Activated T-helper 1 cell treated with Interleukin-2 at 50 U/mL for 16 hours (primary cell): ENCODE measurements around the gene C1QTNF2.
A peak's percentile ranks its signal among the peaks of the same experiment; 100 is the strongest.

Experiments
- DNase-seq: peaks from one replicate; pipeline ENCODE4 v3.0.0-alpha.2; 2020; ENCODE audit warnings: low read depth

C1QTNF2 gene, protein sequence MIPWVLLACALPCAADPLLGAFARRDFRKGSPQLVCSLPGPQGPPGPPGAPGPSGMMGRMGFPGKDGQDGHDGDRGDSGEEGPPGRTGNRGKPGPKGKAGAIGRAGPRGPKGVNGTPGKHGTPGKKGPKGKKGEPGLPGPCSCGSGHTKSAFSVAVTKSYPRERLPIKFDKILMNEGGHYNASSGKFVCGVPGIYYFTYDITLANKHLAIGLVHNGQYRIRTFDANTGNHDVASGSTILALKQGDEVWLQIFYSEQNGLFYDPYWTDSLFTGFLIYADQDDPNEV

DNA sequence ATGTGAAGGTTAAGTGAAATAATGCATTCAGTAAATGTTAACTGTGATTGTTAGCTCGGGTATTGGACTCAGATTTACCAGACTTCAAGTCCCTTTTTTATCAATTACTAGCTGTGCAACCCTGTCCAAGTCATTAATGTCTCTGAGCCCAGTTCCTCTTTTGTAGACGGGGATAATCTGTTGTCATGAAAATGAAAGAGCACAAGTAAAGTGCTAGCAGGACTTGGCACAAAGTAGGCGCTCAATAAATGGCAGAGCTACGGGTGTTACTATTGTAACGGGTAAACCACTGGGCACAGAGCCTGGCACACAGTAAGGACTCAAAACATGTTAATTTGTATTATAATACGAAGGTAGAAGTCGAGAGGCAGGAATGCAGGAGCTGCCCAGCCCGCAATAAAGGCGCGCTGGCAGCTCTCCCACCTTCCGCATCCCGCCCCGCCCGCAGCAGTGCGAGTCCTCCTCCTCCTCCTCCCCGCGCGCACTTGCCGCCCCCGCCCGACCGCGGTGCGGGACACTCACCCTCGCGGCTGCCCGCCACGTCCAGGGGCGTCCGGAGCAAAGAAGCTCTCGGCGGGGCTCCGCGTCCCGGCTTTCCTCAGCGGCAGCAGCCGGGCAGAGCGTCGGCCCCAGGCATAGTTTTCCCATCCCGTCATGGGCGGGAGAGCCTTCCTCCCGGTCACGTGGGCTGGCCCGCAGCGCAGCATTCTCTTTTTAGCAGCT is at the start of gene C1QTNF2:
C1QTNF2 (minus strand) TSS at position 637 of the 723 bp plus-strand sequence. CDS start 15,615 bp downstream, outside the sequence.
- DNase-seq = no peak

DNA sequence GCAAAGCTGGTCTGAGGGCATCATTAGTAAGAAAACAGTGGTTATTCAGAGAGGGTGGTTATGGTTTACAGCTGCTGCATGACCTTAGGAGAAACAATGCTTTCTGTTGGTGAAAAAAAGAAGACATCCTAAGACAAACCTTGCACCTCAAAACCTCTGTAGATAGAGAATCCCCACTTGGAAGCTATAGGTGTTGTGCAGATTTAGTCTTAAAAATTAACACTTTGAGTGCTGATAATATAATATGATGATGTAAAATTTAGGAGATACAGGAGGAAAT is 49.8 kb upstream of the C1QTNF2 start:
- DNase-seq = no peak

DNA sequence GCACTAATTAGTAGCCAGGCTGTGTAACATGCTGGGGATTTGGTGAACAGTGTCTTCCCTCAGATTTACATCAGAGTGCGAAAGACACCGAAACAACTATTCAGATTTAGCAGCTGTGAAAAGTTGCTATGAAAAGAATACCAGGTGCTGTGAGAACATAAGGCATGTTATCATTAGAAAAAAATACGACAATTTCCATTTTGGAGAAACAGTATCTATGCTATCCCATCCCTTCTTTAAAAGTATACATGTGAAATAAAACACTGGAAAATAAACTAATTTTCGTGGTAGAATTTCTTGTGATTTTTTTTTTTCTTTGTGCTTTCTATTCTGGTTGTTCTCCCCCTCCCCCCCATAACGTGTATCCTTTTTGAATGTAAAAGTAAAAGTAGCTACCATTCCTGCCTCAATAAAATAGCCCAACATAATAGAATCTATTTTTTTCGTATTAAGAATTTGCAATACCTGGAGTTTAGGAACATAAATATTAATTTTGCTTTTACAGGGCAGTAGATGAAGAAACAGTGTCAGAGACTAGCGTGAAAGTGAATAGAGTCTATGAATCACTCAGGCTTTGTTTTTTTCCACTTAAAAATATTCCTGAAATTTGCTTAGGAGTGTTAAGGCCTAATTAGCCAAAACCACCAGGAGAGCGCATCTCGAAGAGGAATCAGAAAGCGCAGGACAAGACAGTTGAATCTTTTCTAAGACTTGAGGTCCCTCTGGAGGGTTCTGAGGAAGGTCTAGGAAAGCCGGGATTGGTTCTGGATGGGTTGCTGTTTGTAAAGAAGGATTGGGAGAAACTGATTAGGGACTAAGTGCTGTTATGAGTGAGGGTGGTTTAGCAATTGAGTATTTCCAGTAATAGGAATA is 49.3 kb upstream of the C1QTNF2 start:
- DNase-seq = no peak

DNA sequence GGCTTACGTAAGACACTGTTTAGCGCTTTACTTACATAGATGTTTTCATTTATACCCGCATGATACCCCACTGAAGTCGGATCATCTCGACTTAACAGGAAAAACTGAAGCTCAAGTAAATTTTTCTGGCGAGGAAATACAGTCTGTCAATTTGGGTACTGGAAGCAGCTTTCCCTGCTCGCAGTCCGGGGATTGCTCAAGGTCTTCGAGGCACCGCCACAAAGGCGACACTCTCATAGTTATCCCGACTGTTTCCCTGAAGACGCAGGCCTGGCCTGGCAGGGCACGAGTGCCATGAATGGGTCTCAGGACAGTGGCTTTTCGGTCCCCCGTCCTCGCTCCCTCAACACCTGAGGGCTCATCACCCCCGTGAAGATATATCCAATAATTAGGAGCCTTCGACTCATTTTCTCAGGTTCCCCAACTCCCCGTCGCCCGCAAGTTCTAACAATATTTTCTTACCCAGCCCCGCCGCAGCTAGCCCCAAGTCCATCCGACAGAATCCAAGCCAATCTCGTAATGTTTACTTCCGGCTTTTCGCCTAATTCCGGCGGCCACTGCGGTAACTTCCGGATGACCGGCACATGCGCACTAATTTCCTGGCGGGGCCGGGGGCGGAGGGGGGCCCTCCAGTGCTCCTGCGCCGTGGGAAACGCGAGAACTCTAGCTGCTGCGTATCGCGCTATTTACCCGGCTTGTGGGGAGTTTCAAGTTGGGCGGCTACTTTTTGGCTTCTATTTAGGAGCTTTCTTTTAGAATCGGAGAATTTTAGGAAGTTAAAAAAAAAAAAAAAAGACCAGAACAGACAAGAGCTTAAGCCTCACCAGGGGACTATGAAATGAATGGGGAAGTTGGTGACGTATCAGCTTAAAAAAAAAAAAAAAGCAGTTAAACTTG is 48.4 kb upstream of the C1QTNF2 start, which contains the start of gene SLU7:
SLU7 (minus strand) TSS at position 521 of the 897 bp plus-strand sequence. CDS start 3,787 bp downstream, outside the sequence.
- DNase-seq = peak; percentile 88

DNA sequence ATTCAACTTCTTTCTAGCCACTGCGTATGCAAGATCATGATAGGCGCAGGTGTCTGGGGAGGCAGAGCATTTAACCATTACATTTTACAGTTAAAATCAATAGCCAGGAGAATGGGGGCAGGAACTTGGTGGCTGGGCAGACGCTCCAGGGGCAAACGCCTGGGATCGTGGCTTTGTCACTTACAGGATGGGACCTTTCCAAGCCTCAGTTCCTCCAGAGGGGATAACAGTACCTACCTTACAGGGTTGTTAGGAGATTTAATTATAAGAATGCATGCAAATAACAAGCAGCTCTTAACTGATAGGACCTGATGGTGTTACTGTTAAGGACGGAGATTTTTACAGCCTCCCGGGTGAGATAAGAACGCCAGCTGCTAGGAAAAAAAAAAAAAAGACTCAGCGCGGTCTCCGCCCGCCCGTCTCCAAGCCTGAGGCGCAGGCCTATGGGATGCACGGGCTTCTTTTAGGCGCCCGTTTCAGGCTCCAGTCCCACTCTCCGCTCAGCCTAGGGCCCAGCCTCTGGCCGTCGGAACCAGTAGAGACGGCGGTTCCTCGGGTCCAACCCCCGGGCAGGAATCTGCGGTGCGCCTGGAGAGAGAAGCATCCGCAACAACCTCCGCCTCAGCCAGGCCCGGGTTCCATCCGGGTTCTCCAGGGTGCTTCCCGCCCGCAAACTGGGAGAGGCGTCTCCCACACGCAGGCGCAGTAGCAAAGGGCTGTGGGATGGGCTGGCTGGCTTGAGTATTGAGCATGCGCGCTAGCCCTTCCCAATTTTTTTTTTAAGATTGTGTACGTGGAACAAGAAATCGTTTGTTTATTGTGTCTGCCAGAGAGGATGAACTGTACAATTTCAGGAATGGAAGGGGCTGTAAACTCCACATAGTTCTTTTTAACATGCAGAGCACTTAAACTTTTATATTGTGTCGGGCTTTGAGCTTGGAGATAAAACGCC is 29.3 kb upstream of the C1QTNF2 start, which contains the start of gene FAM200C:
FAM200C (minus strand) TSS at position 653 of the 952 bp plus-strand sequence. CDS start 4,564 bp downstream, outside the sequence.
- DNase-seq = peak; percentile 41

DNA sequence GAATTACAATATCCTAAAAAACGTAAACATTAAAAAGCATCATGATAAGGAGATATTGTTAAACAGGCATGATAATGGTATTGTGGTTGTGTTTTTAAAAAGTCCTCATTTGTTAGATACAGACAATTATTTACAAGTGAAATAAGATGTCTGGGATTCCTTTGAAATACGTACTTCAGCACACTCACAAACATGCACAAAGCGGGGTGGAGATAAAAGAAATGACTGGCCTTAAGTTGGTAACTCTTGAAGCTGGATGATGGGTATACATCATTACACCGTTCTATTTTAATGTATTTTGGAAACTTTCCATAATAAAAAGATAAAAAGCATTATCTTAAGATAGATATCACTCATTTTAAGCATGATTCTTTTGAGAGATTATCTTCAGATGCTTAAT is 28.4 kb upstream of the C1QTNF2 start:
- no peak for DNase-seq

DNA sequence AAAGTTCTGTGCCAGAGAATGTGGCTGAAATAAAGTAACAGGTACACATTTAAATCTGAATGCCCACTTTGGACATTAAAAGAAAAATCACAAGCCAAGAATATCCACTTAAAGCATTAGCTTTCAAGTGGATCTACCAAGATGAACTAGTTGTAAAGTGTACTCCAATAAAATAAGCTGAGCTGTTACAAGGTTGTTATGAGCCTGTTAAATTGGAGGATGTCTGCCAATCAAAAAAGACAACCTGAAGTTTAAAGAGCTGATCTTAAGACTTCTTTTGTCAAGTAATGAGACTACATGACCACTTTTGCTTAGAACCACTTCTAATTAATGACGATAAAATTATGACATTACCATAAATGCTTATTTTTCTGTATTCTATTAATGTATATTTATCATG is 27.1 kb upstream of the C1QTNF2 start:
- DNase-seq = no peak

DNA sequence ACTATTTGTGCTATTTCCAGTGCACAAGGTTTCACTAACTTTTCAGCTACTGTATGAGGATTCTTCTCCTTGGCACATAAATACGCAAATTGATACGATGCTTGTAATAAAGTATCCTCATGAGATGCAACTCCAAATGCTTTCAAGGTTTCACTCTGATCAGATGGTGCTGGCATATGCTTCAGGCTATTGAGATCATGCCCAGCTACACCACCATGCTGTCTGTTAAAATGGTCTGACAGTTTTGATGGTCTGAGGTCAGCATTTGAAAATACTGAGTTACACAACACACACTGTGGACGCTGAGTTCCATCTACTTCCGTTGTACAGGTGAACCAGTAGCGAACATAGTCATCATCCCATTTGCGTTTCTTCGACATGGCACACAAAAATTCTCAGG is 24.7 kb upstream of the C1QTNF2 start:
- no peak for DNase-seq

DNA sequence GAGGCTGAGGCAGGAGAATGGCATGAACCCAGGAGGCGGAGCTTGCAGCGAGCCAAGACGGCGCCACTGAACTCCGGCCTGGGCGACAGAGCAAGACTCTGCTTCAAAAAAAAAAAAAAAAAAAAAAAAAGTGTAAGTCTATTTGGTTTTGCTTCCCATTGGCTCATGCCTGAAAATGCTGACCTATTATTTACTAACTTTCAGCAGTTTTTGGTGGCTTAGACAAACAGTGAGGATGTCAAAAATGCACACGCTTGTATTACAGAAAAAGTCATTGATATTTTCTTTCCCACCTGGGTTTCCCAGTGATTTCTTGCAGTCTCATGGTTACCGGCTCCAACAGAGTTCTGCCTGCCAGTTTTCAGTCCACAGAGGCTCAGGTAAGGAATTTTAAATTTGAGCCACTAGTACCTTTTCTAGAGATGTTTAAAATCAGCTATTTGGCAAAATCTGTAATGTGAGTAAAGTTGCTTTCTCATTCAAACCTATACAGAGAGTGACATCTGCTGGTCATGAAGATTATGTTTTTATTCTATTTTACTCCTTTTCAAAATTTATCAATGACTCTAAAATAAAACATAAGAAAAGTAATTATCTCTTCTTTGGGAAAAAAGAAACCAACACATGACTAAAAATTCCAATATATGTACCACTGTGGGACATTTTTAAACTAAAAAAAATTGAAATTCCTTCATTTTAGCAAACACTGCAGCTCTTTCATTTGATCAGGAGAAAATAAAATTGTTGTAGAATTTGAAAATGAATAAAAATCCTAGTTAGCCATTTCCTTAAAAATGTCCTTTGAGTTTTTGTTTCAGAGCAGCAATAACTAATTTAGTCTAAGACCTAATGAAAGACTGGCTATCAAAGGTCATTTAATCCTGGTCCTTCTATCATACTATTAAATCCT is 20.6 kb upstream of the C1QTNF2 start:
- no peak for DNase-seq

DNA sequence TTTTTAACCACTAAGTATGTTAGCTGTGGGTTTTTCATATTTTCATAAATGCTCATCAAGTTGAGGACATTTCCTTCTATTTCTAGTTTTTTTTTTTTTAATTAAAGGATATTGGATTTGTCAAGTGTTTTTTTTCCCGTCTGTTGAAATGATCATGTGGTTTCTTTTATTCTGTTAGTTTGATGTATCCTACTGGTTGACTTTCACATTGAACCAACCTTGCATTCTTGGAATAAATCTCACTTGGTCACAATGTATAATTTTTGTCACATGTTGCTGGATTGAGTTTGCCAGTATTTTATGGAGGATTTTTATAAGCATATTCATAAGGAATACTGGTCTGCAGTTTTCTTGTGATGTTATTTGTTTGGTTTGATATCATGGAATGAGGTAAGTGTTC is 17.0 kb upstream of the C1QTNF2 start:
- DNase-seq = no peak

DNA sequence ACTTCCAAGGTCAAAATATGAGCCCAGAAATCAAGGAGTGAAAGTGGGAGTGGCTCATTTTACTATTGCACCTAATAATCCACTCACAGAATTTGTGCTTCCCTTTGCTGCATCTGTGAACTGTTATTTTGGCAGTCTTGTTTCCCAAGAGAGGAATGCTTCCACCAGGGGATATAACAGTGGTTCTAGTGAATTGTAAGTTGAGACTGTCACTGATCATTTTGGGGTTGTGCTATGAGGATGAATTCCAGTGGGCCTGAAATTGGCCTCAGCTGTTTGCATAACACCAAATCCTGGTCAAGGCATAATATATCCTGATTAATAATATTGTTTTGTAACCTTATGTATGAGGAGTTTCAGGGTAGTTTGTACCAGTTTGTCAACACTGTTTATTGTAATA is 15.1 kb upstream of the C1QTNF2 start:
- DNase-seq = no peak

DNA sequence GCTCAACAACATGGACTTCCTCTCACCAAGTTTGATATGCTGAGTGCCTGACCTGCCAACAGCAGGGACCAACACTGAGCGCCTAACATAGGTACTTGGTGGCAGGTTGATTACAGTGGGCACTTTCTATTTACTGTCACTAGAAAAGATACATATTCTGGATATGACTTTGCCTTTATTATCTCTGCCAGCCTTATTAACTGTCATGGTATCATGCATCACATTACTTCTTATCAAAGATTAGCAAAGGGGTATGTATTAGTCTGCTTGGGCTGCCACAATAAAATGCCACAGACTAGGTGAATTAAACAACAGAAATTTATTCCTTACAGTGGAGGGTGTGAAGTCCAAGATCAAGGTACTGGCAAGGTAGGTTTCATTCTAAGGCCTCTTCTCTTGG is 14.3 kb upstream of the C1QTNF2 start:
- DNase-seq = no peak

DNA sequence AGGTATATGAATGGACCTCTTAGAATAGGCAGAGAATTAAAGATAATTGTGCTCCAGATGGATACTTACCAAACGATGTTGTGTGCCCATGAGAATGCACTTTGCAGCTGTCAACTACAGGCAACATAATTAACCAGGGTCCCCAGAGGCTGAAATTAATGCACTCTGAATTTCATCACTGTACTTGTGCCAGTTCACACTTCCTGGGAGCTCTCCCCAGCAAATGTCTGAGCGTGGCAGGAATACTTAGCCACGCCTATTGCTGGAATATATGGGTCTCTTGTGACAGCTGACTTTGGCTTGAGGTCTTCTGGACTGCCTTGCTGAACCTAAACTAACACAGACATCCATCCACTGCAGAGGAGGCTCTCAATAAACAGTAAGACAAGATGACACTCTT is 11.9 kb upstream of the C1QTNF2 start:
- DNase-seq = no peak

DNA sequence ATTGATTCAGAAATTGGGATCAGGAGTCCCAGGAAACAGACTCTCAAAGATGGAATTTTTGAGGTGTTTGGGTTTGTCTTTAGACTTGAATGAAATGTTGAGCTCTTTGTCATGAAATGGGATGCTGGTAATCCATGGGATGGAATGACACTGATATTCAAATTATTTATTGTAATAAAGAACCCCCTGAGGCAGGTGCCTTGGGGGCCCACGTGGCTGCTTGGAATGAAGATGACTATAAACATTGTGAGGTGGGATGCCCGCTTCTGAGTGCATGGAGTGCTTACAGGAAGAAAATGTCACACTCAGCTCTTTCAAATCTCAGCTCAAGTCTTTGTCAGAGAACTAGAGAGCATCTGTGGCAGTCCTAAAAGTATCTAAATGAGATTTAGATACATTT is 9.6 kb upstream of the C1QTNF2 start:
- DNase-seq = no peak

DNA sequence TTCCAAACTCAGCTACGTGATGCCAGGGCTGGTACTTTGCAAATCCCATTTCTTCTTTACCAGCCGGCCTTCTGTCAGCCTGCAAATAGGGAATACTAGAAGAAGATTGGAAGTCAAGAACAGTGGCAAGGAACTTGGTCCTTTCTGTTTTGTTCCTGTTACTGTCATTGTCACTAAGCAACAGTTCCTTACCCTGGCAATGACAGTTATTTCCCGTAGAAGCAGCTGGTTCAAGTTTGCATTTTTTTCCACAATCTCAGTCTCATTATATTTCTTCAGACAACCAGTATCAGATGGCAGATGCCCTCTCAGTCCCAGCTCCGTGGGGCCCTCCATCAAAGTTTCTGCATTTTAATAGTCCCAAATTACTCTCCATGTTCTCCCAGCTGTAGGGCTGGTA is 9.1 kb upstream of the C1QTNF2 start:
- DNase-seq = no peak

DNA sequence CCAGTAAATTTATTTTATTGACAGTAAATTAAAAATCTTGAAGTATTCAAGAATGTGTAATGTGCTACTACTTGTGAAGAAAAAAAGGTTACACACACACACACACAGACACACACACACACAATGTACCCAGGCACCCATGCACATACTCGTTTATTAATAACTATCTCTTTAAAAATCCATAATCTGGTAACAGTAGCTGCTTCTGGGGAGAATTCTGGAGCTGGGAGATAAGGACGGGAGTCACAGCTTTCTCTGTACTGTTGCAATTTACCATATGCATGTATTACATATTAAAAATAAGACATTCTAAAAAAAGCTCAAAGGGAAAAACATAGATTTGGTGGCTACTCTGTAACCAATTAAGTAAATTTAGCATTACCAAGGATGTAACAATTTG is 7.9 kb upstream of the C1QTNF2 start:
- DNase-seq = no peak

DNA sequence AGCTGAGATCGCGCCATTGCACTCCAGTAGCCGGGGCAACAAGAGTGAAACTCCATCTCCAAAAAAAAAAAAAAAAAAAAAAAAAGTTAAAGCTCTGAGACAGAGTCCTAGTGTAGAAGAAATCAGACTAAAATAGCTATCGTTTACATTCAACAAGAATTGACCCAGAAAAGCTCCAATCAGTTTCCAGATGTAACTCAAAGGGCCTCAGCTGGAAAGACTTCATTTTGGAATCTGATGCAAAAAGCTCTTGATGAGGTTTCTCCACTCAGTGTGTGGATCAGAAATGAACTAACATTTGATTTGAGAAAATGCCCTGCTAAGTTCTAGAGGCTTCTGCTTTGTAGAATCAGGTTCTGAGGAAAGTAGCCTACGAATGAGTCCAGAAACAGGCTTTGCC is 7.2 kb upstream of the C1QTNF2 start:
- DNase-seq = no peak

DNA sequence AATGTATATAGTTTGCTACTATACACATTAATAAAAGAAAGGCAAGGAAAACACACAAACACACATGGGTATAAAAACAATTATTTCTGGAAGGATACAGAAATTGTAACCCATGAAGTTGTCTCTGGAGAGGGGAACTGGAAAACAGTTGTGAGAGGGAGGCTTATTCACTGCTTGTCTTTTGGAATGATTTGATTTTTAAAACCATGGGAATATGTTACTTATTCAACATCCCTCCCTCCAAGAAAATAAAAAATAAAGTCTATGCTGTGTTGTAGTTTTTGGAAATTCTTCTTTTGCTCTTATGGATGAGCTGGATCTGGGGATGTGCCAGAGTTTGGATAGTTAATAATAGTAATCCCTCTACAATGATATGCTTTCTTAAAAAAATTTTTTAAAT is 6.0 kb upstream of the C1QTNF2 start:
- DNase-seq = no peak

DNA sequence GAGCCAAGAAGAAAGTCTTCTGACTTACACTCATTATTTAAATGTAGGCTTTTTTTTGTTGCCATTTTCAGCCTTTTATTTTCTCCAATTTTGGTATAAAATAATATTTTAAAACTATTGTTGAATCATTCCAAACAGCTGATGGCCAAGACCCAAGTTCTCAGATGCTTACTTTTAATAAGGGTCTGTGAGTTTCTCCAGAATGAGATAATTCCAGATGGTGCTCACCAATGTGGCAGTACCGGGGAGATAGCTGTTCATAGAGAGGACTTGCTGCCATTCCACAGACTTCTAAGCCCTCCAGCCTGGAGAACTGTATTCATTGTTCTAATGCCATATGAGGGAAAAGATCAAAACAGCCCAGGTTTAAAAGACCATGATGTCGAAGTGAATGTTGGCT is 5.3 kb upstream of the C1QTNF2 start:
- DNase-seq = no peak
